ENCODE measurements around the gene TSPAN31.

Gene TSPAN31

GRCh38 chr12:57736741-57737466, 7.9 kb upstream of the TSPAN31 start:
- DNase-seq = no peak

GRCh38 chr12:57737467-57738460, 7.1 kb upstream of the TSPAN31 start:
- no peak for DNase-seq

DNA sequence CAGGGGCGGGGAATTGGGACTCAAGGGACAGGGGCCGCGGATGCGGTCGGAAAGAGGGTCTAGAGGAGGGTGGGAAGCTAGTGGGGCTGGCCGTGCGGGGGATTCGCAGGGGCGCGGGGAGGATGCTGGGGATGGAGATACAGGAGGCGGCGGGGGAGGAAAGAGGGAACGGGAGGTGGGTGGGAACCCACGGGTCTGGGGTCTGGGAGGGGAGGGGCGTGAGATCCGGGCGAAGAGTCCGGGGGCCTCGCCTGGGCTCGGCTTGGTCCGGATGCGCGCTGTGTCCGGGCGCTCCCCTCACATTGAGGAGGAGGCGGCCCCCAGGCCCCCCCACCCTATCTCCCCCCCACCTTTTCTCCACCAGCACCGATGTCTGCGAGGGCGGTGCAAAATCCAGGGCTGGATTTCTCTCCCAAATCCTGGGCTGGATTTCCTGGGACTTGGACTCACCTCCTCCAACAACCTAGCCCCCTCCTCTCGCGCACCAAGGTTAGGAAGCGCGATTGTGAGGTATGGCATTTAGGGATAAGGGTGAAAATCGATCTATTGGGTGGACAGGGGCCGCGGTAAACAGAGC, 6.1 kb upstream of the TSPAN31 start, which contains the start of gene AGAP2:
Gene AGAP2 (minus strand): TSS at position 82 of the 577 bp plus-strand sequence. CDS start 496 bp downstream, outside the sequence.
- DNase-seq = no peak

DNA sequence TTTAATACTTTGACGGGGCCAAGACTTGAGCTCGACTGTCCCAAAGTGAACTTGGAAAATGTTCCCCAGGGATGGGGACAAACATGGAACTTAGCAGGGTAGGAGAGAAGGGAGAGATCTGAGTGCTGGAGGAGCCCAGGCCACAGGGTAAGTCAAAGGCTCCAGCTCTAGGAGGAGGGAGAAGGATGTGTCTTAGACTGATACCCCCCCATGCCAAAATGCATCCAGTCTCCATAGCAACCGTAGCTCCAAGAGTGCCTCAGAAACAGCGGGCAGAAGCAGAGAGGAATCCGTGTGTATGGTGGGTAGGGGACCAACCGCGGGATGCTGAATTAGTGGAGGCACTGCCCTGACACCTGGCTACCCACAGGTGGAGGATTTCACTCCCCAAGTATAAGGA, 5.5 kb upstream of the TSPAN31 start:
- no peak for DNase-seq

- no peak for DNase-seq
These were observed 4.8 kb upstream of the TSPAN31 start for GRCh38 chr12:57739914-57740538.

GRCh38 chr12:57740656-57741412, 4.0 kb upstream of the TSPAN31 start:
- peak; percentile 76 for DNase-seq

- DNase-seq = no peak
These were observed 3.4 kb upstream of the TSPAN31 start for GRCh38 chr12:57741413-57741789.

DNA sequence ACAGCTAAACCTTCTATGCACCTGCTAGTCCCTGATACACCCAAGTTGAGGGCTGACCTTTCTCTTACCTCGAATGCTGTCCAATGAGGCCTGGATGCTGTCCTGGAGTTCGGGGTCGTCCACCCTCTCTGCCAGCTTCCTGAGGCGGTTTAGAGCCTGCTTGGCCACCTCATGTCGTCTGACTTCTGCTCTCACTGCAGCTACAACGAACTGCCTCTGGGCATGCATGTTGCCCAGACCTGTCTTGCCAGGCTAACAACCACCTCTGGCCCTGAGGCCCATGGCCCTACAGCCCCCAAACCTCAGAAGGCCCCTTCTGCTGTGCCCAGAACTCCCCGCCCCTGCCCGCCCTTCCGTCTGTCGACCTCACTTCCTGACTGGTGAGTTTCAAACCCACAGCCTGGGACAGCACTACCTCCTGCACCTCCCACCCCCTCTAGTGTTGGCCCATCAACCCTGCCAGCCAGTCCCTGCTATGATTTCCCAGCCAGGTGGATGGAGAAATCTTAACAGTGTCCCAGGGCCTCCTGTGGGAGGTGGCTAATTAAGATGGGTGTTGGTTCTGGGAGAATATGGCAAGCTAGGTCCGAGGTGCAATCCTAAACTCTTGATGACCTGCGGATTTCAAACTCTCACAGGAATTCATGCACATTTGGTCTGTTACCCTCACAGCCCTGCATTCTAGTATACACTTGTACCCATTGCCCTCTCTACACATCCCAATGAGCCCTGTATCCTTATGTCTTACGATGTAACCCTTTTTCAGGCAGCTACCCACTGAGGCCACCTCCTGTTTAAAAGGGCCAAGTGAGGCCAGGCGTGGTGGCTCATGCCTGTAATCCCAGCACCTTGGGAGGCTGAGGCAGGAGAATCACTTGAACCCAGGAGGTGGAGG, 2.7 kb upstream of the TSPAN31 start:
- peak; percentile 48 for DNase-seq

DNA sequence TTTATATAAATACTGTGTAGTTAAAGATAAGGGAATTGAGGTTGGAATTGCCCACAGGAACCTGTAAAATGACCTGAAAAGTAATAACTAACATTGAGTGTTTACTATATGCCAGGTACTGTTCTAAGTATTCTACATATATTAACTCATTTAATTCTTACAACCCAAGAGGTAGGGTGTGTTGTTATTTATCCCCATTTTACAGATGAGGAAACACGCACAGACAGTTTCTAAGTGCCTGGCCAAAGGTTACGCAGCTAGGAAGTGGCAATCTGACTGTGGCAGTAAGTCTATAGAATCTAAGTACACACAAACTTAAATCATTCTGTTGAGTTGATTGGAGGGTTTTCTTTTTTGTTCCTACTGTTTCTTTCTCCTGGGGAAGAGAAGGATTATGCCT, 1.1 kb upstream of the TSPAN31 start:
- DNase-seq = no peak

- peak; percentile 63 for DNase-seq
These were observed 554 bp upstream of the TSPAN31 start for GRCh38 chr12:57744194-57744776.

DNA sequence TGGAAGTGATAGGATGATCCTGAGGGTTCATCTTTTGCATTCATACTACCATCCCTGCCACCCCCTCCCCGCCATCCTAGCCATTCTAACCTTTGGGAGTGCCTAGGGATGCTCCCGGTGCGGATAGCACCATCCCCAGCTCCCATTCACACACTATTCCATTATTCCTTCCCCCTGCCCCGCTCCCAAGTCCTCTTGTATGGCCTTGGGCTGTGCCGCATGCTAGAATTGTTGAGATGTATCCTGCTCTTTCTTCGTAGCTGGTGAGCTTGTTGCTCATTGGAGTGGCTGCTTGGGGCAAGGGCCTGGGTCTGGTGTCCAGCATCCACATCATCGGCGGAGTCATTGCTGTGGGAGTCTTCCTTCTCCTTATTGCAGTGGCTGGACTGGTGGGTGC, 644 bp downstream of the TSPAN31 start:
- DNase-seq = no peak

DNA sequence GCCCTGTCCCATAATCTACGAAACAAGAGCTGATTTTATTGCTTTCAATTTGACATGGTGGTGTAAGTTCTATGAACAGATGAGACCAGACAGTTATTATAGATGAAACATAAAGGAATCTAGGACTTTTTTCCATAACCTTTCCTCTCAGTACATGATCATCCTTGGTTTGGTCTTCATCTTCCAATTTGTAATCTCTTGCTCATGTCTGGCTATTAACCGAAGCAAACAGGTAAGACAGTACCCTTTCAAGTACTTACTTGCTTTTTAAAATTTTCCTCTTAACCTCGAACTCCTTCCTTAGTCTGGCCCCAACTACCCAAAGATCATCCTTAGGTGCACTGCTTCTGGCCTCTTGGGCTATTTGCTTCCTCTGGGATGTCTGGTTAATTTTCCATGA, 1.2 kb downstream of the TSPAN31 start:
- DNase-seq = no peak

GRCh38 chr12:57749061-57749460, 4.2 kb downstream of the TSPAN31 start:
- no peak for DNase-seq

GRCh38 chr12:57750561-57751431, 6.0 kb downstream of the TSPAN31 start:
- no peak for DNase-seq

DNA sequence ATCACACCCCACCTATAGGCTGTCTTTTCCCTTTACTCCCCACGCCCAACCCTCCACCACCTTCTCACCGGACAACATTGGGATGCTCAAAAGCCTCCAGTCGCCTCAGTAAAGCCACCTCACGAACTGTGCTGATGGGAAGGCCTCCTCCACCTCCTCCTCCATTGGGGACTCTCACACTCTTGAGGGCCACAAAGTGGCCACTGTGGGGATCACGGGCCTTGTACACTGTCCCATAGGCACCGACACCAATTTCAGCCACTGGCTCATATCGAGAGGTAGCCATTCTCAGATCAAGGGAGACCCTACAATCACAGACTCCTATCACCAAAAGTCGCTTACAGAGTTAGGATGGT, 6.6 kb downstream of the TSPAN31 start:
- DNase-seq = no peak

- peak; percentile 99 for DNase-seq
These were observed 7.2 kb downstream of the TSPAN31 start, which contains the start of gene CDK4 for GRCh38 chr12:57751788-57752667. Gene CDK4 (minus strand): TSS chr12:57752310. CDS start chr12:57751717, 593 bp downstream.

GRCh38 chr12:57752668-57753000, 7.8 kb downstream of the TSPAN31 start:
- DNase-seq = no peak

- DNase-seq = no peak
These were observed 9.0 kb downstream of the TSPAN31 start for GRCh38 chr12:57753756-57754337.
